Left ventricle myocardium inferior (tissue), 1 donor: Measurements from ENCODE around the gene ATP2C2. TPM values are rescaled to one million over a fixed set of nuclear protein-coding genes. Genes with fewer than 3 reads are reported as not detected.

Experiments
- DNase-seq: peaks from one replicate; pipeline ENCODE4 v3.0.0-alpha.2; 2020
- H3K27ac ChIP-seq: fragments of 200-600 bp; replicated peaks from 2 replicates; pipeline ENCODE4 v1.8.0; 2021
- H3K27me3 ChIP-seq: fragments of 200-600 bp; 2 replicates; pipeline ENCODE4 v1.8.0; 2021; ENCODE audit warnings: low read depth
- H3K36me3 ChIP-seq: fragments of 200-600 bp; 2 replicates; pipeline ENCODE4 v1.8.0; 2021
- H3K4me1 ChIP-seq: fragments of 200-600 bp; 2 replicates; pipeline ENCODE4 v1.8.0; 2021
- H3K4me3 ChIP-seq: fragments of 200-600 bp; 2 replicates; pipeline ENCODE4 v1.8.0; 2021; ENCODE audit warnings: mild to moderate bottlenecking, moderate library complexity
- H3K9me3 ChIP-seq: fragments of 200-600 bp; replicated peaks from 2 replicates; pipeline ENCODE4 v1.8.0; 2021
- CTCF ChIP-seq: fragments of 200-600 bp; IDR thresholded peaks from 2 replicates; pipeline ENCODE4 v1.8.0; 2021; ENCODE audit warnings: antibody characterized with exemption, mild to moderate bottlenecking, borderline replicate concordance
- intact Hi-C: fragments of 100-400 bp; cut with micrococcal nuclease; formaldehyde crosslinking; loops from one replicate; pipeline ENCODE4 v1.11.0; 2022
- total RNA-seq: library from RNA; stranded (reverse); fragmentation: NEBNext Ultra II Directional; extraction: Animal tissue kit (Norgen Biotek cat#: 25700); gene quantifications from one replicate; pipeline ENCODE4 v1.2.1, GENCODE V29; 2021
- donor health status: DM: no; HTN: yes; CAD: no; lungs with severe emphysema.

Gene ATP2C2
- total RNA-seq, 1 donor from 2014 or later: not detected

DNA sequence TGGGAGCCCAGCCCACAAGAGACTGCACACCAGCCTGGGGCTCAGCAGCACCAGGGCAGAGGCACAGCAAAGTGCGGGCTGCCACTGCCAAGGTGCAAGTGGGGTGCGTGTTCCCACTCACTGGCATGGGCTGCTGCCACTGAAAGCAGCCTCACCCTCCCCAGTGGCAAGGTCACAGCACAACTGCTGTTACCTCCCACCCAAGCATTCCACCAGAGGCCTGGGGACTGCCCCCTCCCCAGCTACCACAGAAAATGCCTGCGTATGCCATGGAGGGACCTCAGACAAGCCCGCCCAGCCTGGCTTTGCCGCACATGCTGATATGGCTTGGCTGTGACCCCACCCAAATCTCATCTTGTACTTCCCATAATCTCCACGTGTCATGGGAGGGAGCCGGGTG lies 103.0 kb downstream of the ATP2C2 start:
- H3K9me3 ChIP-seq: peaks cover 15% of the 10 kb centered on the region
- TF ChIP-seq CTCF: no peak
- no peaks in the 10 kb centered on the region for H3K27me3 ChIP-seq
- no peaks in the 10 kb centered on the region for H3K4me1 ChIP-seq
- peaks cover 19% of the 10 kb centered on the region for H3K36me3 ChIP-seq
- H3K4me3 ChIP-seq: no peak overlapping the region
- intact Hi-C loops: no loop called here
- H3K27ac ChIP-seq: no peak overlapping the region
- no peak for DNase-seq

DNA sequence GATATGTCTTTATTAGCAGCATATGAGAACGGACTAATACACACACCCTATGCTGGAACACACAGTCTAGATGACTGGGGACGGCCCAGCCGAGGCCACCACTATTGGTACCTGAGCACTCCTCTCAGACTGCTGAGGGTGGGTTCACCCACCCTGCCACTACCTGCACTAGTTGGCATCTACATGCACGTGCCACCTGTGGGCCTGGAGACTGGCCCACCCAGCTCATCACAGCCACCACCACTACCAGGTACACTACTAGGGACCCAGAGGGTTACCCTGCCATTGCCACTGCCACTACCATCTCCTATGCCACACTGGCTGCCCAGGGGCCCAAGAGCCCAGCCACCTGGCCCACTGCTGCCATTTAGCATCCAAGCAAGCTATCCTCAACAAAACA lies 103.6 kb downstream of the ATP2C2 start:
- intact Hi-C loops: no loop called here
- no peak for DNase-seq
- no peaks in the 10 kb centered on the region for H3K27me3 ChIP-seq
- peaks cover 13% of the 10 kb centered on the region for H3K36me3 ChIP-seq
- TF ChIP-seq CTCF: no peak
- peaks cover 9% of the 10 kb centered on the region for H3K9me3 ChIP-seq
- H3K4me1 ChIP-seq: no peaks in the 10 kb centered on the region
- no peak overlapping the region for H3K27ac ChIP-seq
- H3K4me3 ChIP-seq: no peak overlapping the region

DNA sequence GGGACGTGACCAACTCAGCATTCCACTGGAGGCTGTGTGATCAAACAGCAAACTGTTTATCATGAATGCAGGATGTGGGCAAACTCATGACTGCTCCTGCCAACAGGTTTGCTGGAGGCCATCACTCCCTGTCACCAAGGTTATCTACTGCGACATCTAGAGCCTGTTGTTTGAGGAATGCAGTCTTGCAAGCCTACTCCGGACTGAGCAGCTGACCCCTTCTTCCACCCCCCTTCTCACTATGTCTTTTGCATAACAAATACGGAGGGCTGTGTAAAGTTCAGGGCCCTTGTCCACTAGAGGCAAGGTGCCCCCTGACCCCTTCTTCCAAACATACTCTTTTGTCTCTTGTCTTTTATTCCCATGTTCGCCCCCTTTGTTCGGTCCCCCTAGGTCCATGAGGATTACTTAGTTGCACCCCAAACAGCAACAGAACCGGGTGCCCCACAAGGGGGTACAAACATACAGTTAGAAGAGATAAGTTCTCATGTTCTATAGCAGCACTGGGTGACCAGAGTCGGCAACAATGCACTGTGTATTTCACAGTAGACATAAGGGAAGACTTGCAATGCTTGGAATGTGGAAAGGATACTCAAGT lies 107.4 kb downstream of the ATP2C2 start:
- Histone ChIP-seq H3K9me3 (no peaks in the 10 kb centered on the region), H3K4me3 (no peak overlapping the region), H3K4me1 (no peaks in the 10 kb centered on the region), H3K36me3 (peaks cover 12% of the 10 kb centered on the region), H3K27me3 (no peaks in the 10 kb centered on the region), H3K27ac (no peak overlapping the region)
- no peak for DNase-seq
- intact Hi-C loops: no loop called here
- no peak for TF ChIP-seq CTCF

- H3K4me3 ChIP-seq: no peak overlapping the region
- H3K27me3 ChIP-seq: no peaks in the 10 kb centered on the region
- H3K36me3 ChIP-seq: peaks cover 16% of the 10 kb centered on the region
- H3K9me3 ChIP-seq: no peaks in the 10 kb centered on the region
- no peak for TF ChIP-seq CTCF
- intact Hi-C loops: no loop called here
- no peaks in the 10 kb centered on the region for H3K4me1 ChIP-seq
- H3K27ac ChIP-seq: no peak overlapping the region
- no peak for DNase-seq
Observed at GRCh38 chr16:84476401-84476800, 108.1 kb downstream of the ATP2C2 start.

DNA sequence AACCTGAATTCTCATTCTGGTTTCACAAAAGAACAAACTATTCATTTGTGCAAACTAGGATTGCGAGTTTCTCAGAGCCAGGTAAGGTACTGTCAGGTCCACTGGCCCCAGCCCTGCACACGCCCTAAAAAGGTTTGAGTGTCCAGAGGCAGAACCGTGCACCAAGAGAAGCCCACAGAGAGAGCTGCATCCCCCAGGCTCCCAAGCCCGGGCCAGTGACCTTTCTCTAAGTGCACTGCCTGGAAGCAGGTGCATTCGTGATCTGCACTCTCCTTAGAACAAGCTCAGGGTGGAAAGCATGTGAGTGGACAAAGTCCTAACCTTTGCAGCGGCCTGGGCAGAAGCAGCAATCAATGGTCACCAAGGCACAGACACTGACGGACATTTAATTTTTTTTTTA lies 109.3 kb downstream of the ATP2C2 start:
- no peaks in the 10 kb centered on the region for H3K4me1 ChIP-seq
- no peaks in the 10 kb centered on the region for H3K27me3 ChIP-seq
- H3K4me3 ChIP-seq: no peak overlapping the region
- H3K27ac ChIP-seq: no peak overlapping the region
- no peaks in the 10 kb centered on the region for H3K9me3 ChIP-seq
- intact Hi-C loops: no loop called here
- no peak for TF ChIP-seq CTCF
- no peak for DNase-seq
- peaks cover 28% of the 10 kb centered on the region for H3K36me3 ChIP-seq
